MM.1S (cell line): Measurements from ENCODE around the gene SPIN2A.
"Not testable (repeated sequence)": the region's sequence is repeated elsewhere in the genome, so short reads cannot be mapped to it uniquely, and the experiment has no call there.

ENCODE experiments used
- DNase-seq: peaks from one replicate; pipeline ENCODE4 v3.0.0-alpha.2; 2015
- H2AFZ ChIP-seq: fragments of 300-600 bp; sonication (generic); 2 replicates; pipeline ENCODE4 v1.6.0; 2016; ENCODE audit warnings: antibody characterized with exemption, low read length
- H3F3A ChIP-seq: fragments of 300-600 bp; sonication (generic); 2 replicates; pipeline ENCODE4 v1.6.1; 2016; ENCODE audit warnings: mild to moderate bottlenecking, antibody characterized with exemption, low read length, moderate library complexity, mixed read lengths; ENCODE audit not compliant: insufficient read depth
- H3K27ac ChIP-seq: fragments of 300-600 bp; sonication (generic); 2 replicates; pipeline ENCODE4 v1.5.1; 2016; ENCODE audit warnings: mild to moderate bottlenecking, low read length
- H3K27me3 ChIP-seq: fragments of 300-600 bp; sonication (generic); replicated peaks from 2 replicates; pipeline ENCODE4 v1.6.0; 2016; ENCODE audit warnings: low read length; ENCODE audit not compliant: insufficient read depth
- H3K36me3 ChIP-seq: fragments of 300-600 bp; sonication (generic); replicated peaks from 2 replicates; pipeline ENCODE4 v1.6.1; 2016; ENCODE audit warnings: mild to moderate bottlenecking, low read length, mixed read lengths; ENCODE audit not compliant: insufficient read depth
- H3K4me1 ChIP-seq: fragments of 300-600 bp; sonication (generic); 2 replicates; pipeline ENCODE4 v1.6.1; 2016; ENCODE audit warnings: low read length, mixed read lengths
- H3K4me2 ChIP-seq: fragments of 300-600 bp; sonication (generic); 2 replicates; pipeline ENCODE4 v1.6.0; 2016; ENCODE audit warnings: low read depth, low read length
- H3K4me3 ChIP-seq: fragments of 300-600 bp; sonication (generic); 2 replicates; pipeline ENCODE4 v1.5.1; 2016; ENCODE audit warnings: low read length, mixed read lengths
- H3K79me2 ChIP-seq: fragments of 300-600 bp; sonication (generic); 2 replicates; pipeline ENCODE4 v1.6.1; 2016; ENCODE audit warnings: mixed run types, low read length, mixed read lengths
- H3K9ac ChIP-seq: fragments of 300-600 bp; sonication (generic); 2 replicates; pipeline ENCODE4 v1.6.1; 2016; ENCODE audit warnings: low read length, mixed read lengths
- H3K9me2 ChIP-seq: fragments of 300-600 bp; sonication (generic); replicated peaks from 2 replicates; pipeline ENCODE4 v1.6.1; 2016; ENCODE audit warnings: mild to moderate bottlenecking, low read length, mixed read lengths; ENCODE audit not compliant: insufficient read depth
- H3K9me3 ChIP-seq: fragments of 300-600 bp; sonication (generic); replicated peaks from 2 replicates; pipeline ENCODE4 v1.6.1; 2016; ENCODE audit warnings: mild to moderate bottlenecking, low read length, mixed read lengths; ENCODE audit not compliant: insufficient read depth
- H4K20me1 ChIP-seq: fragments of 300-600 bp; sonication (generic); 2 replicates; pipeline ENCODE4 v1.6.1; 2016; ENCODE audit warnings: mild to moderate bottlenecking, low read length, moderate library complexity, mixed read lengths; ENCODE audit not compliant: insufficient read depth
- EZH2 ChIP-seq: fragments of 300-600 bp; sonication (generic); optimal IDR thresholded peaks from 2 replicates; pipeline ENCODE3; 2017; ENCODE audit warnings: low read depth, mild to moderate bottlenecking, antibody characterized with exemption, low read length, mixed read lengths
- EZH2phosphoT487 ChIP-seq: fragments of 300-600 bp; sonication (generic); IDR thresholded peaks from 2 replicates; pipeline ENCODE4 v1.6.1; 2018; ENCODE audit warnings: antibody characterized with exemption, low read length
- TF ChIP-seq, protein P1 (sequence below): fragments of 300-600 bp; sonication (generic); IDR thresholded peaks from 2 replicates; pipeline ENCODE4 v1.5.1; 2016; ENCODE audit warnings: antibody characterized with exemption, low read length, mixed read lengths

SPIN2A gene

DNA sequence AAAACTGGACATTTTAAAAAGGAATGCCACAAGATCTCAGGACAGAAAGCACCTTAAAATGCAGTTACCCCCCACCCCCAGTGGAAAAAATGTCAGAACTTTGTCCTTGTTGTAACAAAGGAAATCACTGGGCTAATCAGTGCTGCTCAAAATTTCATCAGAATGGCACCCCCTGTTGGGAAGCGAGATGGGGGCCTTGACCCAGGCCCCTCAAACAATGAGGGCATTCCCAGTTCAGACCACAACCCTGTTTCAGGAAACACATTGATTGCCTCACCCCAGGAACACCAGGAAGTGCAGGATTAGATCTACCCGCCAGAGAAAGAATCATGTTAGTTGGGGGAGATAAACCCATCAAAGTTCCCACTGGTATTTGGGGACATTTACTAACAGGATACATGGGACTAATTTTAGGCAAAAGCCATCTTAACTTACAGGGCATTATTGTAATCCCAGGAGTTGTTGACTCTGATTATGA lies 32.2 kb downstream of the SPIN2A start:
- no peaks in the 10 kb centered on the region for H3K4me1 ChIP-seq
- H3K79me2 ChIP-seq = no peaks in the 10 kb centered on the region
- no peaks in the 10 kb centered on the region for H3K27me3 ChIP-seq
- H3K9me3 ChIP-seq = no peaks in the 10 kb centered on the region
- no peak overlapping the region for H3K27ac ChIP-seq
- no peaks in the 10 kb centered on the region for H4K20me1 ChIP-seq
- H3K9me2 ChIP-seq = no peaks in the 10 kb centered on the region
- no peak overlapping the region for H3K4me3 ChIP-seq
- H3K9ac ChIP-seq = no peak overlapping the region
- DNase-seq = no peak
- no peaks in the 10 kb centered on the region for H3F3A ChIP-seq
- H3K4me2 ChIP-seq = no peak overlapping the region
- H3K36me3 ChIP-seq = no peaks in the 10 kb centered on the region
- no peak for TF ChIP-seq EZH2
- no peak overlapping the region for H2AFZ ChIP-seq

- DNase-seq = no peak
- H3K9ac ChIP-seq = no peak overlapping the region
- H3K4me3 ChIP-seq = no peak overlapping the region
- no peaks in the 10 kb centered on the region for H3K27me3 ChIP-seq
- no peaks in the 10 kb centered on the region for H3K79me2 ChIP-seq
- no peaks in the 10 kb centered on the region for H3K9me3 ChIP-seq
- no peak overlapping the region for H3K4me2 ChIP-seq
- no peak overlapping the region for H2AFZ ChIP-seq
- no peaks in the 10 kb centered on the region for H3F3A ChIP-seq
- no peaks in the 10 kb centered on the region for H4K20me1 ChIP-seq
- TF ChIP-seq EZH2phosphoT487 (no peak), EZH2 (no peak)
- TF ChIP-seq, protein P1, sequence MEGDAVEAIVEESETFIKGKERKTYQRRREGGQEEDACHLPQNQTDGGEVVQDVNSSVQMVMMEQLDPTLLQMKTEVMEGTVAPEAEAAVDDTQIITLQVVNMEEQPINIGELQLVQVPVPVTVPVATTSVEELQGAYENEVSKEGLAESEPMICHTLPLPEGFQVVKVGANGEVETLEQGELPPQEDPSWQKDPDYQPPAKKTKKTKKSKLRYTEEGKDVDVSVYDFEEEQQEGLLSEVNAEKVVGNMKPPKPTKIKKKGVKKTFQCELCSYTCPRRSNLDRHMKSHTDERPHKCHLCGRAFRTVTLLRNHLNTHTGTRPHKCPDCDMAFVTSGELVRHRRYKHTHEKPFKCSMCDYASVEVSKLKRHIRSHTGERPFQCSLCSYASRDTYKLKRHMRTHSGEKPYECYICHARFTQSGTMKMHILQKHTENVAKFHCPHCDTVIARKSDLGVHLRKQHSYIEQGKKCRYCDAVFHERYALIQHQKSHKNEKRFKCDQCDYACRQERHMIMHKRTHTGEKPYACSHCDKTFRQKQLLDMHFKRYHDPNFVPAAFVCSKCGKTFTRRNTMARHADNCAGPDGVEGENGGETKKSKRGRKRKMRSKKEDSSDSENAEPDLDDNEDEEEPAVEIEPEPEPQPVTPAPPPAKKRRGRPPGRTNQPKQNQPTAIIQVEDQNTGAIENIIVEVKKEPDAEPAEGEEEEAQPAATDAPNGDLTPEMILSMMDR = no peak
- H3K27ac ChIP-seq = no peak overlapping the region
- H3K4me1 ChIP-seq = no peaks in the 10 kb centered on the region
- H3K36me3 ChIP-seq = no peaks in the 10 kb centered on the region
- H3K9me2 ChIP-seq = no peaks in the 10 kb centered on the region
Measured at GRCh38 chrX:57104406-57104805, 32.8 kb downstream of the SPIN2A start.

- H3K4me1 ChIP-seq = no peaks in the 10 kb centered on the region
Measured at GRCh38 chrX:57103489-57103888, 33.7 kb downstream of the SPIN2A start.

DNA sequence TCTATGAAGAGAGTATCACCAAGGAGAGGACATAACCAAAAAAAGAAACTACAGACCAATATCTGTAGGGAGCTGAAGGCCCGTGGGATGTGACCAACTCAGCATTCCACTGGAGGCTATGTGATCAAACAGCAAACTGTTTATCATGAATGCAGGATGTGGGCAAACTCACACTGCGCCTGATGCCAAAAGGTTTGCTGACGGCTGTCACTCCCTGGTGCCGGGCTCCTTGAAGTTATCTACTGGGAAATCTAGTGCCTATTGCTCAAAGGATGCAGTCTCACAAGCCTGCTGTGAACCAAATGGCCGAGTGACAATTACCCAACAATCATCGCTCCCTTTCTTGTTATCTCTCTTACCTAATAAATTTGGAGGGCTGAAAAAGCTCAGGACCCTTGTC lies 34.3 kb downstream of the SPIN2A start:
- H3K9me2 ChIP-seq, DNase-seq, H3K9ac ChIP-seq, H3K79me2 ChIP-seq, H4K20me1 ChIP-seq, H3K4me3 ChIP-seq, H3K4me1 ChIP-seq, H3K36me3 ChIP-seq, H3K27ac ChIP-seq, H2AFZ ChIP-seq, H3K27me3 ChIP-seq, H3F3A ChIP-seq, H3K4me2 ChIP-seq, H3K9me3 ChIP-seq: not testable (repeated sequence)

More at GRCh38 chrX:57103489-57103888, 33.7 kb downstream of the SPIN2A start:
- Histone ChIP-seq H3K4me3 (no peak overlapping the region), H3K79me2 (no peaks in the 10 kb centered on the region), H2AFZ (no peak overlapping the region), H3K27me3 (no peaks in the 10 kb centered on the region), H3K9me2 (no peaks in the 10 kb centered on the region), H3K36me3 (no peaks in the 10 kb centered on the region), H3K27ac (no peak overlapping the region), H3K4me2 (no peak overlapping the region), H4K20me1 (no peaks in the 10 kb centered on the region), H3F3A (no peaks in the 10 kb centered on the region), H3K9me3 (no peaks in the 10 kb centered on the region), H3K9ac (no peak overlapping the region)
- no peak for DNase-seq
- TF ChIP-seq, protein P1 = no peak
- TF ChIP-seq EZH2phosphoT487 = no peak
- TF ChIP-seq EZH2 = no peak
